Mucosa of descending colon (tissue), 3 donors: Measurements from ENCODE around the gene CYP2R1. TPM values are rescaled to one million over a fixed set of nuclear protein-coding genes. Genes with fewer than 3 reads are reported as not detected.
A peak's percentile ranks its signal among the peaks of the same experiment; 100 is the strongest.

Source experiments
- ATAC-seq: fragments of 200-7000 bp; cut with Tn5 transposase; one replicate; pipeline ENCODE4 v1.9.1; 2020; ENCODE audit warnings: mild to moderate bottlenecking, moderate library complexity
- DNase-seq, 3 donors: peaks; one replicate each; pipeline ENCODE4 v3.0.0-alpha.2; 2020
- H3K36me3 ChIP-seq: fragments of 200-600 bp; one replicate; pipeline ENCODE4 v1.8.0; 2021; ENCODE audit warnings: low read depth, mild to moderate bottlenecking
- H3K4me1 ChIP-seq: fragments of 200-600 bp; one replicate; pipeline ENCODE4 v1.8.0; 2021; ENCODE audit warnings: low read depth, mild to moderate bottlenecking
- H3K4me3 ChIP-seq: fragments of 200-600 bp; one replicate; pipeline ENCODE4 v1.8.0; 2021; ENCODE audit warnings: mild to moderate bottlenecking
- H3K9me3 ChIP-seq: fragments of 200-600 bp; one replicate; pipeline ENCODE4 v1.8.0; 2021; ENCODE audit warnings: mild to moderate bottlenecking
- CTCF ChIP-seq: fragments of 200-600 bp; IDR thresholded peaks from one replicate; pipeline ENCODE4 v1.8.0; 2022; ENCODE audit warnings: antibody characterized with exemption, mild to moderate bottlenecking
- intact Hi-C, 2 donors: fragments of 100-400 bp; cut with DNase I in 1 of 2; cut with micrococcal nuclease in 1 of 2; formaldehyde crosslinking; loops; one replicate each; pipeline versions ENCODE4 v1.11.0 to v1.11.1; 2022; cut with DNase I, micrococcal nuclease
- total RNA-seq, 3 donors: library from RNA; stranded (reverse); fragmentation: NEBNext Ultra II Directional in 2 of 3; extraction: Animal tissue kit (Norgen Biotek cat#: 25700) in 2 of 3; gene quantifications; one replicate each; pipeline versions ENCODE4 v1.2.1 to v1.2.4, GENCODE V29; 2021 to 2023
- donor health status: DM: no; HTN: no; CAD: no; lungs with moderate emphysema.
- donor health status: DM: no; HTN: no; CAD: no.
- donor health status: DM: no; HTN: yes; CAD: no.

Gene CYP2R1
- total RNA-seq, 3 donors from 2014 or later = 11.7 to 23.9 (median 15.5) TPM

- ATAC-seq (no peak), DNase-seq (no peak)
- TF ChIP-seq CTCF = no peak
- no peaks in the 10 kb centered on the region for H3K9me3 ChIP-seq
- H3K4me3 ChIP-seq = no peak overlapping the region
- no peaks in the 10 kb centered on the region for H3K4me1 ChIP-seq
- intact Hi-C loops = no loop called here
- no peaks in the 10 kb centered on the region for H3K36me3 ChIP-seq
Measured at GRCh38 chr11:14927146-14927545, 35.1 kb upstream of the CYP2R1 start.

GRCh38 chr11:14924318-14924717 lies 32.3 kb upstream of the CYP2R1 start:
- no peaks in the 10 kb centered on the region for H3K36me3 ChIP-seq
- no peak overlapping the region for H3K4me3 ChIP-seq
- ATAC-seq (no peak), DNase-seq (no peak)
- intact Hi-C loops = no loop called here
- H3K9me3 ChIP-seq = no peaks in the 10 kb centered on the region
- TF ChIP-seq CTCF = no peak
- H3K4me1 ChIP-seq = no peaks in the 10 kb centered on the region

- TF ChIP-seq CTCF = no peak
- DNase-seq (no peak), ATAC-seq (no peak)
- Histone ChIP-seq H3K36me3 (no peaks in the 10 kb centered on the region), H3K4me1 (no peaks in the 10 kb centered on the region), H3K9me3 (no peaks in the 10 kb centered on the region), H3K4me3 (no peak overlapping the region)
- intact Hi-C loops = loop anchor here in 1 of 2 donors (10.0 kb wide), 1 partner anchor 148 kb away; no protein-coding TSS in a partner anchor
Measured at GRCh38 chr11:14916403-14916802, 24.4 kb upstream of the CYP2R1 start.

- intact Hi-C loops = loop anchor here in 1 of 2 donors (10.0 kb wide), 1 partner anchor 150 kb away; no protein-coding TSS in a partner anchor
- no peaks in the 10 kb centered on the region for H3K4me1 ChIP-seq
- no peak for ATAC-seq
- TF ChIP-seq CTCF = no peak
- H3K36me3 ChIP-seq = no peaks in the 10 kb centered on the region
- DNase-seq = no peak
- no peaks in the 10 kb centered on the region for H3K9me3 ChIP-seq
- H3K4me3 ChIP-seq = no peak overlapping the region
Measured at GRCh38 chr11:14914536-14914935, 22.5 kb upstream of the CYP2R1 start.

GRCh38 chr11:14908214-14908880 lies 16.3 kb upstream of the CYP2R1 start:
- H3K9me3 ChIP-seq = no peaks in the 10 kb centered on the region
- ATAC-seq (peak; percentile 63), DNase-seq (peak in 1 of 3 donors; percentile 68)
- no peak overlapping the region for H3K4me3 ChIP-seq
- intact Hi-C loops = loop anchor here in 1 of 2 donors (5.0 kb wide), 1 partner anchor 174 kb away; no protein-coding TSS in a partner anchor
- TF ChIP-seq CTCF = no peak
- H3K4me1 ChIP-seq = no peaks in the 10 kb centered on the region
- no peaks in the 10 kb centered on the region for H3K36me3 ChIP-seq
